Measurements from ENCODE around the gene GADD45A. TPM values are rescaled to one million over a fixed set of nuclear protein-coding genes. Genes with fewer than 3 reads are reported as not detected.

Gene GADD45A
- total RNA-seq, 6 experiments from 2014 or later, result 14.1 to 66.4 (median 43.6) TPM

DNA sequence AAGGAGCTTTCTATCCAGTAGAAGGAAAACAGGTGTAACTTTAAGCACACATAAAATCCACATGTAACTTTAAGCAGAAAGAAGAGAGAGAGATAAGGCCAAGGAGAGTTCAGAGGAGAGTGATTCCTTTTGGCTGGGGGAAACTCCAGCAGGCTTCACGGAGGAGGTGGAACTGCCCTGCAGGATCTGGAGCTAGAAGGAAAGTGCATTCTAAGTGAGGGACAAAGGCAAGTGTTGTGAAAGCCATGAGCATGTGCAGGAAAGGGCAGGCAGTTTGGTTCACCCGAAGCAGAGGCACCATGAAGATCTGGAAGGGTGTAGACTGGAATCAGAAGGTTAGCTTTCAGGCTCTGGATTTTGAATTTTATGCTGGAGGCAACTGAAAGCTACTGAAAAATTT is 46.3 kb downstream of the GADD45A start:
- no peak for DNase-seq
- no peak overlapping the region for H3K4me3 ChIP-seq
- no peak for ATAC-seq
- intact Hi-C loops (cut with DNase I), result no loop called here
- no peak for TF ChIP-seq POLR2A (IDR thresholded peaks at IDR 0.05)
- TF ChIP-seq, protein P1, sequence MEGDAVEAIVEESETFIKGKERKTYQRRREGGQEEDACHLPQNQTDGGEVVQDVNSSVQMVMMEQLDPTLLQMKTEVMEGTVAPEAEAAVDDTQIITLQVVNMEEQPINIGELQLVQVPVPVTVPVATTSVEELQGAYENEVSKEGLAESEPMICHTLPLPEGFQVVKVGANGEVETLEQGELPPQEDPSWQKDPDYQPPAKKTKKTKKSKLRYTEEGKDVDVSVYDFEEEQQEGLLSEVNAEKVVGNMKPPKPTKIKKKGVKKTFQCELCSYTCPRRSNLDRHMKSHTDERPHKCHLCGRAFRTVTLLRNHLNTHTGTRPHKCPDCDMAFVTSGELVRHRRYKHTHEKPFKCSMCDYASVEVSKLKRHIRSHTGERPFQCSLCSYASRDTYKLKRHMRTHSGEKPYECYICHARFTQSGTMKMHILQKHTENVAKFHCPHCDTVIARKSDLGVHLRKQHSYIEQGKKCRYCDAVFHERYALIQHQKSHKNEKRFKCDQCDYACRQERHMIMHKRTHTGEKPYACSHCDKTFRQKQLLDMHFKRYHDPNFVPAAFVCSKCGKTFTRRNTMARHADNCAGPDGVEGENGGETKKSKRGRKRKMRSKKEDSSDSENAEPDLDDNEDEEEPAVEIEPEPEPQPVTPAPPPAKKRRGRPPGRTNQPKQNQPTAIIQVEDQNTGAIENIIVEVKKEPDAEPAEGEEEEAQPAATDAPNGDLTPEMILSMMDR (IDR thresholded peaks at IDR 0.05), result no peak
- no peaks in the 10 kb centered on the region for H3K4me1 ChIP-seq
- H3K9me3 ChIP-seq, result no peaks in the 10 kb centered on the region
- H3K27me3 ChIP-seq, result no peaks in the 10 kb centered on the region
- peaks cover 0 to 7% (median 0%) of the 10 kb centered on the region in 4 donors for H3K36me3 ChIP-seq
- no peak overlapping the region for H3K27ac ChIP-seq
- 86% methylated on average over 2 of the region's 2 CpGs for WGBS (ENCODE audit: insufficient coverage, low coverage, low lambda C conversion rate, missing lambda C conversion rate)

DNA sequence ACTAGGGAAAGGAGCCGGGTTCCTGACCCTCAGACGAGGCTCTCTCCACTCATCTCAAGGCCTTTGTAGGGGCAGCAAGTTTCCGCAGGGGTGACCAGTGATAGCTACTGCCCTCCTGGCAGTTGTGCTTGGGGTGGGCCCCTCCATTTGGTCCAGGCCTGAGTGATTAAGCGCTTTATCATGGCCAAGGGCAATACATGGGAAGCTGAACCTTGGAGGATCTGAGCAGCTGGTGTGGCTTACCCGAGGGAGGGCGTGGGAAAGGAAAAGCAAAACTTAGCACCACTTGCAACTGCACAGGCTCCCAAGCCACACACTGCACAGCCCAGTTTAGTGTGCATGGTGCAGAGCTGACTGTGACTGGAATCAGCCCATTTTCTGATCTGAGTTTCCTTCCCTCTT is 47.8 kb downstream of the GADD45A start:
- intact Hi-C loops (cut with DNase I), result no loop called here
- H3K27me3 ChIP-seq, result no peaks in the 10 kb centered on the region
- TF ChIP-seq, protein P1 (IDR thresholded peaks at IDR 0.05), result no peak
- TF ChIP-seq POLR2A (IDR thresholded peaks at IDR 0.05), result no peak
- no peak overlapping the region for H3K4me3 ChIP-seq
- no peak for DNase-seq
- no CpG with 5 or more reads among the region's 6 CpGs for WGBS (ENCODE audit: insufficient coverage, low coverage, low lambda C conversion rate, missing lambda C conversion rate)
- no peaks in the 10 kb centered on the region for H3K4me1 ChIP-seq
- ATAC-seq, result peak; percentile 44 to 65 (median 54)
- H3K27ac ChIP-seq, result no peak overlapping the region
- H3K36me3 ChIP-seq, result peaks cover 0 to under 1% (median 0%) of the 10 kb centered on the region in 4 donors
- no peaks in the 10 kb centered on the region for H3K9me3 ChIP-seq

DNA sequence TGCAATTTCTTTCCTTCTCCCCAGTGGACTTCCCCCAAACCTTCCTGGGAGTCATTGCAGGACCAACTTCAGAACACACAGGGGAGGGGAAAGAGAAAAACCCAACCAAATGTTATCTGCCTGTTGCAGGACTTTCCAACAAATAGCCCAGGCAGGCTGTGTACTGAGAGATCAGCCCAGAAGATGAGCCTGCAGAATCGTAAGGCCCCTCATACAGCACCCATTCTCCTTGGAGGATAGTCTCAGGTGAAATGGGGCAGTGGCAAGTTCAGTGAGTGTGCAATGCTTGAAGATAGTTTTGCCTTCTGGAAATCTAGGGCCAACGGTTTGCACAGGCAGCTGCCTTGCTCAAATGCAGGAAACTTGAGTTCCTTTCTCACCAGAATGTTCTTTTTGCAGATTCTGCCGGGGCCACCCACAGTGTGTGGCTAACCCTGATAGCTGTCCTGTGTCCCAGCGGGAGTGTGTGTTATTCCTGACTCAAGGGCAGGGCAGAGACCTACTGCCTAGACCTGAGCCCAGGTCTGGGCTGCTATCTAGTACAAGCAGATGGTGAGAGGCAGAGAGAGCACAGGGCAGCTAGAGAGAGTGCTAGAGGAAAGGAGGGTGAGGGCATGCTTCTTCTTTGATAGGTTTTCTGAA is 48.8 kb downstream of the GADD45A start:
- no peaks in the 10 kb centered on the region for H3K36me3 ChIP-seq
- TF ChIP-seq POLR2A (IDR thresholded peaks at IDR 0.05), result no peak
- TF ChIP-seq, protein P1 (IDR thresholded peaks at IDR 0.05), result no peak
- intact Hi-C loops (cut with DNase I), result no loop called here
- H3K27ac ChIP-seq, result no peak overlapping the region
- no peaks in the 10 kb centered on the region for H3K27me3 ChIP-seq
- peak; percentile 6 to 44 (median 34) for ATAC-seq
- DNase-seq, result no peak
- no peak overlapping the region for H3K4me3 ChIP-seq
- no peaks in the 10 kb centered on the region for H3K4me1 ChIP-seq
- no CpG with 5 or more reads among the region's 4 CpGs for WGBS (ENCODE audit: insufficient coverage, low coverage, low lambda C conversion rate, missing lambda C conversion rate)
- H3K9me3 ChIP-seq, result no peaks in the 10 kb centered on the region

DNA sequence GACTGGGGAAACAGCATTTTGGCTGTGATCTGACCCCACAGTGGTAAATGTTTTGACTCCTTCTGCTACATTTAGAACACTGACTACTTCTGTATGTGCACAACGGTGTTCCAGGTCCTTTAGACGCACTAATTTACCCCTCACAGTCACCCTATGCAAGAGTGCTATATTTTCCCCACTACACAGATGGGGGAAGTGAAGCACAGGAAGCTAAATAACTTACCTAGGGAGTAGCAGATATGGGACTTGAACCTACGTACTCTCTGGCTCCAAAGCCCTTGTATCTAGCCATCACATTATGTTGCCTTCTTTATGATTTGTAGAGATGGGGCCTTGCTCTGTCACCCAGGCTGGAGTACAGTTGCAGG is 49.3 kb downstream of the GADD45A start:
- intact Hi-C loops (cut with DNase I), result no loop called here
- WGBS (ENCODE audit: insufficient coverage, low coverage, low lambda C conversion rate, missing lambda C conversion rate), result 67% methylated on average over 2 of the region's 3 CpGs
- Histone ChIP-seq H3K27me3 (no peaks in the 10 kb centered on the region), H3K4me1 (no peaks in the 10 kb centered on the region), H3K27ac (no peak overlapping the region), H3K36me3 (no peaks in the 10 kb centered on the region), H3K4me3 (no peak overlapping the region), H3K9me3 (no peaks in the 10 kb centered on the region)
- no peak for DNase-seq
- TF ChIP-seq POLR2A (IDR thresholded peaks at IDR 0.05), result no peak
- TF ChIP-seq, protein P1 (IDR thresholded peaks at IDR 0.05), result no peak
- ATAC-seq, result no peak

All from right lobe of liver (tissue), 6 donors.